Non-pigmented ciliary epithelial cell (primary cell): Measurements from ENCODE around the gene OOSP2.
"Not testable (repeated sequence)": the region's sequence is repeated elsewhere in the genome, so short reads cannot be mapped to it uniquely, and the experiment has no call there.

ENCODE experiments used
- DNase-seq: peaks from one replicate; pipeline ENCODE4 v3.0.0-alpha.2; 2010; ENCODE audit warnings: low read depth

OOSP2 gene, protein sequence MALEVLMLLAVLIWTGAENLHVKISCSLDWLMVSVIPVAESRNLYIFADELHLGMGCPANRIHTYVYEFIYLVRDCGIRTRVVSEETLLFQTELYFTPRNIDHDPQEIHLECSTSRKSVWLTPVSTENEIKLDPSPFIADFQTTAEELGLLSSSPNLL

DNA sequence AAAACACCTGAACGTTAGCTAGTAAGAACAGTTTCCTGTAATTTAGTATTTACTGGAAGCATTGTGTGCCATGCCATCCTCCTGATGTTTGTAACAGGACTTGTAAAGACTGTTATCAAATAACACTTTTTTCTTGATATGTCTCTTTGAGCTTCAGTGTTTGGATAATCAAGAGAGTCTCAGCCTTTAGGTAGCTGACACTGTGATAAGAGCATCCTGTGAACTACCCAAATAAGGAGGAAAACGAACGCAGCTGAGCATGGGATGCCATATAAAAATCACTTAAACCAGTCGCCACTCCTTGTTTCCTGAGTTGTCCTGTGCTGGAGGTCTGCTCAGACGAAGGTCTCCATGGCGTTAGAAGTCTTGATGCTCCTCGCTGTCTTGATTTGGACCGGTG lies at the start of gene OOSP2:
Gene OOSP2, plus strand, starts transcription at position 301 of the 400 bp plus-strand sequence. Its CDS starts 51 bp downstream, at position 352.
- no peak for DNase-seq

DNA sequence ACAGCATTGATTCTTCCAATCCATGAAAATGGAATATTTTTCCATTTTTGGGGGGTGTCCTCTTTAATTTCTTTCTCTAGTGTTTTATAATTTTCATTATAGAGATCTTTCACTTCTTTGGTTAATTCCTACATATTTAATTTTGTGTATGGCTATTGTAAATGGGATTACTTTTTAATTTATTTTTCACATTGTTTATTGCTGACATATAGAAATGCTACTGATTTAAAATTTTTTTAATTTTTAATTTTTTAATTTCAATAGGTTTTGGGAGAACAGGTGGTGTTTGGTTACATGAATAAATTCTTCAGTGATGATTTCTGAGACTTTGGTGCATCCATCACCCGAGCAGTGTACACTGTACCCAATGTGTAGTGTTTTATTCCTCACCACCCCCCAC lies 49.8 kb upstream of the OOSP2 start:
- DNase-seq, result no peak

DNA sequence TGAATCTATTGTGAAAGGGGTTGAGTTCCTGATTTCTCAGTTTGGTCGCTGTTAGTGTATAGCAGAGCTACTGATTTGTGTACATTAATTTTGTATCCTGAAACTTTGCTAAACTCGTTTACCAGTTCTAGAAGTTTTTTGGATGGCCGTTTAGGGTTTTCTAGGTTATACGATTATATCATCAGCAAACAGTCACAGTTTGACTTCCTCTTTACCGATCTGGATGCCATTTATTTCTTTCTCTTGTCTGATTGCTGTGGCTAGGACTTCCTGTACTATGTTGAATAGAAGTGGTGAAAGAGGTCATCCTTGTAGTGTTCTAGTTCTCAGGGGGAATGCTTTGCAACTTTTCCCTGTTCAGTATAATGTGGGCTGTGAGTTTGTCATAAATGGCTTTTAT lies 47.8 kb upstream of the OOSP2 start:
- DNase-seq, result no peak

DNA sequence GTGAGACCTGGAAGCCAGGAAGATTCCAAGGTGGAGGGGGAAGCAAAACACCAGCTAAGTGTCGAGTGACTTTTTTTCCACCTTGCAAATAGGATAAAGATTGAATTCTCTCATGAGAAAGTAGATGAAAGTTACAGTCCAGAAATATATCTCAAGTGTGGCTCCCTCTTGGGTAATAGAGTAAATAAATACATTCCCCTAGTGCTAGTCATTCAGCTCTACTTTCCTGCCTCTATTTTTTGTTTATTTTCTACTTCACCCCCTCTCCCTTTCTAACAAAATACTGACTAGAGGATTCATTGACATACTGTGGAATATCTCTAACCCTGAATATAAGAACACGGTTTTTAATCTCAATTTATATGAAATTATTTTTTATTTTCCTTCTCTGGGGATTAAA lies 42.4 kb upstream of the OOSP2 start:
- DNase-seq, result no peak

DNA sequence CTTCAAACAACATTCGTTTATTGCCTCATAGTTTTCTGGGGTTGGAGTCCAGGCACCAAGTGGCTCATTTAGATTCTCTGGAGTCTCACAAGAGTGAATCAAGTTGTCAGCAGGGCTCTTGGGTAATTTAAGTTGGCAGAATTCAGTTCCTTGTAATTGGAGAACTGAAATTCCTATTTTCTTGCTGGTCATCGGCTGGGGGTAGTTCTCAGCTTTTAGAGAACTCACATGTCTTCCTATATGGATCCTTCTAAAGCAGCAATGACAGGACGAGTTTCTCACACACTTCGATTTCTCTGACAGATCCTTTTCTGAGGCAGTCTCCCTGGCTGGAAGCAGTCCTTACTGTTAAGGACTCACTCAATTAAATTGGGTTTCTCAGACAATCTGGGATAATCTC lies 40.5 kb upstream of the OOSP2 start:
- DNase-seq, result no peak

DNA sequence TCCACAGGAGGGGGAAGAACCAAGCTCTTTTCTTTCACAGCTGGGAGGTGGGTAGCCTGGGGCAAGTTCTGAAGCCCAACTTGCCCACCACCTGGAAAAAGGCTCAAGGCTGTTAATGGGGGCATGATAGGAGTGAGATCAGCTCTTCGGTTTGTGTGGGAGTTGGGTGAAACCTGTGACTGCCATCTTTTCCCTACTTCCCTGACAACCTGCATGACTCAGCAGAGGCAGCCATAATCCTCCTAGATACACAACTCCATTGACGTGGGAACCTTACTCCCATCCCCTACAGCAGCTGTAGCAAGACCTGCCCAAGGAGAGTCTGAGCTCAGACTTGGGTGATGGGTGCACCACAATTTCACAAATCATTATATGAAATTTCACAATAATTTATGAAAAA lies 36.5 kb upstream of the OOSP2 start:
- no peak for DNase-seq

DNA sequence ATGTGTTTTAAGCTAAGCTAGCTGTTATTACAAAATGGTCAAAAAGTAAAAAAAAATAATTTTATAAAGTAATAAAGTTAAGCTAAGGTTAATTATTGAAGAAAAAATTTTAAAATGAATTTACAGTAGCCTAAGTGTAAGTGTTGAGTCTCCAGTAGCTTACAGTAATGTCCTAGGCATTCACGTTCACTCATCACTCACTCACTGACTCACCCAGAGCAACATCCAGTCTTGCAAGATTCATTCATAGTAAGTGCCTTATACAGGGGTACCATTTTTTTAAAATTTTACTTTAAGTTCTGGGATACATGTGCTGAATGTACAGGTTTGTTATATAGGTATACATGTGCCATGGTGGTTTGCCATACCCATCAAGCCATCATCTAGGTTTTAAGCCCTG lies 34.8 kb upstream of the OOSP2 start:
- DNase-seq, result no peak

DNA sequence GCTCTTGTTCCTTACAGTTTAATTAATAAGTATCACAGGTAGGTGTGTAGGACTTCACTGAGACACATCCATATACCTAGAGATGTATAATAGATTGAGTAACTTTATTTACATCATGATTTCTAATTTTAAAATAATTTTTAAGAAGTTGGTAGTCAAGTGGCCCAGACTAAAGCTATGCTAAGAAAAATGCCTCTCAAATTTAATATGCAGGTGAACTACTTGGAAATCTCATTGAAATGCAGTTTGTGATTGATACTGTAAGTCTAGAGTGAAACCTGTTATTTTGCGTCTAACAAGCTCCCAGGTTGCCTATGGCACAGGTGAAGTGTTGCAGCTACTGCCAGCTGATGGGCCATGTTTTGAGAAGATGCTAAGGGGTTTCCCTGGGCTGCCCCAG lies 23.3 kb upstream of the OOSP2 start, which contains the start of gene OOSP4B:
Gene OOSP4B, plus strand, starts transcription at position 301 of the 400 bp plus-strand sequence.
- no peak for DNase-seq

DNA sequence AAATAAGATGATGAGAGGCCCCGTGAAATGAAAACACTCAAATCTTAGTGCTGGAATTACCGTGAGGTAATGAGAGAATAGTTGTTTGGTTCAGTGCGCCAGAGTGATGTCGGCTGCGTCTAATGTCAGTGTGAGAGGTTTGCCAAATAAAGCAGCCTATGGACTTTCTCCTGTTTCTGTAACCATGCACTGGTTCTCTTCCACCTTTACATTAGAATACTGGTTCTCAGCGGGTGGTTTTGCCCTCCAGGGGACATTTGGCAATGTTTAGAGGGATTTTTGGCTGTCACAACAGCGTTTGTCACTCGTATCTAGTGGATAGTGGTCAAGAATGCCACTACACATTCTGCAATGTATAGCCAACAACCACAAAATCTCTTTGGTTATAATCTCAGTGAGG lies 22.2 kb upstream of the OOSP2 start:
- DNase-seq, result no peak

DNA sequence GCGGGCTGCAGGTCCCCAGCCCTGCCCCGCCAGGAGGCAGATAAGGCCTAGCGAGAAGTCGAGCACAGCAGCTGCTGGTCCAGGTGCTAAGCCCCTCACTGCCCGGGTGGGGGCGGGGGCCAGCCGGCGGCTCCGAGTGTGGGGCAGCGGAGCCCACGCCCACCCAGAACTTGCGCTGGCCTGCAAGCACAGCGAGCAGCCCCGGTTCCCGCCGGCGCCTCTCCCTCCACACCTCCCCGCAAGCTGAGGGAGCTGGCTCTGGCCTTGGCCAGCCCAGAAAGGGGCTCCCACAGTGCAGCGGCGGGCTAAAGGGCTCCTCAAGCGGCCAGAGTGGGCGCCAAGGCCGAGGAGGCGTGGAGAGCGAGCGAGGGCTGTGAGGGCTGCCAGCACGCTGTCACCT lies 19.8 kb upstream of the OOSP2 start:
- not testable (repeated sequence) for DNase-seq

DNA sequence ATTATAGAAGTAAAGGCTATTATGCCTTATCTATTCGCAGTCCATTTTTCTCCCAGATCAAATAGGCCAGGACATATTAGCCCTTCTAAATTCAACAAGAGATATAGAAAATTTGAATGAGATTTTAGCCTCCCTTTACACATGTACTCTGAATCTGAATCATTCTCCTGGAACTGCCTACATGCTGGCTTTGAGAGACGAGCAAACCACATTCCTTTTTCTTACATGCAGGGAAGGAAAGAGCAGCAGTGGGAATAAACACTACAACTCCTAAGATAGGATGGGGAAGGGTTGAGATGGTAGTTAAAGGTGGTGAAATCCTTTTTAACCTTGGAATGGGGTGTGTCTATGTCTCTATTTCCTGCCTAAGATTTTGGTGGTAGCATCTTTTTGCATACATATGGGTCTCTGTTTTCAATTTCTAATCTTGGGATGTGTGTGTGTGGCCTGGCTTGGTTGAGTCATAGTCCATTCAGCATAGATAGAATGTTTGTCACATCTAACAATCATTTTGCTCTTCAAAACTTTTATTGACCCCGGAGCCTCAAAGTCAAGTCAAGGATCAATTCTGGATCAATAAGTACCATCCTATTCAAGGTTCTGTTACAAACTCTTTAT lies 11.1 kb upstream of the OOSP2 start:
- no peak for DNase-seq

DNA sequence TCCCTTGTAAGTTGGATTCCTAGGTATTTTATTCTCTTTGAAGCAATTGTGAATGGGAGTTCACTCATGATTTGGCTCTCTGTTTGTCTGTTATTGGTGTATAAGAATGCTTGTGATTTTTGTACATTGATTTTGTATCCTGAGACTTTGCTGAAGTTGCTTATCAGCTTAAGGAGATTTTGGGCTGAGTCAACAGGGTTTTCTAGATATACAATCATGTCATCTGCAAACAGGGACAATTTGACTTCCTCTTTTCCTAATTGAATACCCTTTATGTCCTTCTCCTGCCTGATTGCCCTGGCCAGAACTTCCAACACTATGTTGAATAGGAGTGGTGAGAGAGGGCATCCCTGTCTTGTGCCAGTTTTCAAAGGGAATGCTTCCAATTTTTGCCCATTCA lies 10.2 kb downstream of the OOSP2 start:
- not testable (repeated sequence) for DNase-seq

DNA sequence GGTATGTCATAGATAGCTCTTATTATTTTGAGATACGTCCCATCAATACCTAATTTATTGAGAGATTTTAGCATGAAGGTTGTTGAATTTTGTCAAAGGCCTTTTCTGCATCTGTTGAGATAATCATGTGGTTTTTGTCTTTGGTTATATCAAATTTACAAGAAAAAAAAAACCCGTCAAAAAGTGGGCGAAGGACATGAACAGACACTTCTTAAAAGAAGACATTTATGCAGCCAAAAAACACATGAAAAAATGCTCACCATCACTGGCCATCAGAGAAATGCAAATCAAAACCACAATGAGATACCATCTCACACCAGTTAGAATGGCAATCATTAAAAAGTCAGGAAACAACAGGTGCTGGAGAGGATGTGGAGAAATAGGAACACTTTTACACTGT lies 10.6 kb downstream of the OOSP2 start:
- not testable (repeated sequence) for DNase-seq

DNA sequence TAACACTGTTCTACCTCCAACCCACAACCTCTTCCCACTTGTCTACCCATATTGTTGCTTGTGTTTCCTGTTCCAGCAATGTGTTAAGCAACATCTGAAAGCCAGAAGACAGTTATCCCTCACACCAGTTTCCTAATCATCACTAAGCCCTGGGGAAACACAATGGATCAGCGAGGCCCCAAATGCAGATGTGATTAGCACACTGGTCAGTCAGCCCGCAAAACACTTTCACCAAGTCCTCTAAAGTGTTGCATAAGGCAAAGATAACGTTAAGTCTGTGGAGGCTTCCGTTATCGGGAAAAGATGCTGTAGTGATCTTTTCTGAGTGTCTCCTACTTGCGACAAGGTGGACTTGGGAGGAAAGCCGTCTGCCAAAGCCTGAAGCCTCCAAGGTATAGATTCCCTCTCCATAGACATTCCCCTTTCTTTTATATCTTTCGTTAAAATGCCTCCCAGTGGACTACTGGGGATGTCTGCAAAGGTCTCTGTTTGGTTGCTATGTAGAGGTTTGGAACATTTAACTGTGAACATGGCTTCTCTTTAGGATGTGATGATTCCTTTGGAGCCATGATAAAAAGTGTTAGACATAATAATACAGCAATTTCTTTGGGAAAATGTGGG lies 16.2 kb downstream of the OOSP2 start, which contains the start of gene MS4A3:
Gene MS4A3, plus strand, starts transcription at position 317 of the 621 bp plus-strand sequence. CDS start 4,496 bp downstream, outside the sequence.
- DNase-seq, result no peak

DNA sequence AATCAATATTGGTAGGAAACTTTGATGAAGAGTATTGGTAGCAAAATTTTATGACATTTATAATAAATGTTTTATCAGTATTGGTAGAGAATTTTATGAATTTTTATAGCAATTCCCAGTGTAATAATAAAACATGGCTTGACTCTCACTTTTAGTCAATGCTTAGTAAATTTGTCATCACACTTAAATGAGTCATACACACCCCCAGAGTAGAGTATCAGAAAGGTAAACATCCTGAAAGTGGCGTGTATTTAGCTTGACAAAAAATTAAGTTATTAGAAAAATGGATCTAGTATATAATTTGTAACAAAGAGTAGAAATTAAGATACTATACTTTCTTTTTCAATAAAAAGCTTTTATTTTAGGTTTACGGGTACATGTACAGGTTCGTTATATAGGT lies 18.8 kb downstream of the OOSP2 start:
- DNase-seq, result no peak

DNA sequence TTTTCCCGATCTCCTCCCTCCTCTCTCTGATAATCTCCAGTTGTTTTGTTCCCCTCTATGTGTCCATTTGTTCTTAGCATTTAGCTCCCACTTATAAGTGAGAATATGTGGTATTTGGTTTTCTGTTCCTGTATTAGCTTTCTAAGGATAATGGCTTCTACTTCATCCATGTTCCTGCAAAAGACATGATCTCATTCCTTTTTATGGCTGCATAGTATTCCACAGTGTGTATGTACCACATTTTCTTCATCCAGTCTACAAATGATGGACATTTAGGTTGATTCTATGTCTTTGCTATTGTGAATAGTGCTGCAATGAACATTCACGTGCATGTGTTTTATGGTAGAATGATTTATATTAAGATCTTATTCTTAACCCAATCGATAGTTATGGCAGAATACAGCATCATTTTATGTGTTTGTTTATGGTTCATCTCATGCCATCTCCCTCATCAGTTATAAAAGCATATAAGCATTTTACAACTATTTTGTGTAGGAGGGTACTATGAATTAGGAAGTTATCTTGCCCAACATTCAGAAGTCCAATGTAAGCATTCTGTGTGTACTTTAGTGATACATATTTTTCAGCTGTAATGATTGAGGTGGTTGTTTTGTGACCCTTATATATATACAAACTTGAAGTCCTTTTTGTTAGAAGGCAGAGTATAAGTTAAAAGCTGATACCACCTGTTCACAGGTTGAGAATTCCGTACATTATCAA lies 19.5 kb downstream of the OOSP2 start:
- no peak for DNase-seq

DNA sequence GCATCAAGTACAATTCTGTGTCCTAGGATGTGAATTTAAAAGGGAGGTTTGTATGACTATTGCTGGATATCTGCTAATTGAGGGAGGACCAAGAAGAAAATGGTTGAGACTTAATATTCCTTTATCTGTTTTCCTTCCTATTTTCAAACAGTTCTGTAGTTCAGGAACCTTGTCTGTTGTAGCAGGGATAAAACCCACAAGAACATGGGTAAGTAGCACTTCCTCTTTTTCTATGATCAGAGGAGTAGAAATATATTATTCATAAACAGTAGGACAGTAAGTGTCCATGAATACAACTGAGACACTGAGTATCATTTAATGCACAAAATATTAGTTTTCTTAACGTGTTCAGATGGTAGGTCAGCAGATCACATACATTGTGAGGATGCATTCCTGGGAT lies 23.9 kb downstream of the OOSP2 start:
- DNase-seq, result no peak

DNA sequence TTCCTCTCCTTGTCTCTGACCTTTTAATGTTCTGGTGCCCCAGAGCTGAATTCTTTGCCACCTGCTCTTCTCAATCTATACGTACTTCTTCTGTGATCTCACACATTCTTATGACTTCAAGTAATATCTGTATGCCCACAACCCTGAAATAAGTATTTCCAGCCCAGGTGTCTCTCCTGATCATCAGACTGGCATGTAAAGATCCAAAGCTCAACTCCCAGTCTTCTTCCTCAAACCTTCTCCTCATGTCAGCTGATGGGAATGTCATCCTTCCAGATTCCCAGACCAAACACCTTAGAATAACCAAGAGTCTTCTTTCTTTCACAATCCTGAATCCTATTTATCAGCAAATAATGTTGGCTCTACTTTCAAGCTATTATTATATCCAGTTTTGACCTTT lies 25.6 kb downstream of the OOSP2 start:
- no peak for DNase-seq

DNA sequence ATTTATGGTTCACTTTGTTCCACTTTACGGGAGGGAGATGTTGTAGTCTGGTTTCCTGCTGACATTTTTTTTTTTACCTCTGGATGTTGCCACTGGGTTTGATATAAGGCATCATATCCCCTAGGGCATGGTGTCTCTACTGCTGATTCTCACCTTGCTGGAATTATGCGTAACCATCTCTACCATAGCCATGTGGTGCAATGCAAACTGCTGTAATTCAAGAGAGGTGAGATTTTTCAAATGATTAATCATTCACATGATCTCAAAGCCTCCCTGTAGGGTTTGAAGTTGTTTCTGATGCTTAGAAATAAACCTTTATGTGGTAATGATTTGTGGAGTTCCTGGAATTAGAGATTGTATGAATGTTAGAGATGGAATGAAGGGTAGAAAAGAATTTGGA lies 29.2 kb downstream of the OOSP2 start:
- DNase-seq, result no peak

DNA sequence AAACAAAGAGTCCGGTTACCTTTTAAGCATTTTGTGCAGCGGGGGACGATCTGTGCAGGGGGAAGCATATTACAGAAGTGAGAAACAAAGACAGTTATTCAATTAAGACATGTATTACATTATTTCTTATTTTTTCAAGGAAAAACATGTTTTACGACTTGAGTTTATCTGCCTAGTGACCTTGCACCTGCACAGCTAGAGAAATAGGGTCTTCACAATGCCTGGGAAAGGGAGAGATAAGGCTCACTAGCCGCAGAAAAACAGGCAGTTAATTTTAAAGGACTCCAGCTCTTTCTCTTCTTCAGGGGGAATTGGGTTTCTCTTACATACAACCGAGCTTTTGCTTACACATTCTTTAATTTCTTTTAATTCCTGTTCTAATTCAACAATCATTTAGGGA lies 31.4 kb downstream of the OOSP2 start:
- not testable (repeated sequence) for DNase-seq

DNA sequence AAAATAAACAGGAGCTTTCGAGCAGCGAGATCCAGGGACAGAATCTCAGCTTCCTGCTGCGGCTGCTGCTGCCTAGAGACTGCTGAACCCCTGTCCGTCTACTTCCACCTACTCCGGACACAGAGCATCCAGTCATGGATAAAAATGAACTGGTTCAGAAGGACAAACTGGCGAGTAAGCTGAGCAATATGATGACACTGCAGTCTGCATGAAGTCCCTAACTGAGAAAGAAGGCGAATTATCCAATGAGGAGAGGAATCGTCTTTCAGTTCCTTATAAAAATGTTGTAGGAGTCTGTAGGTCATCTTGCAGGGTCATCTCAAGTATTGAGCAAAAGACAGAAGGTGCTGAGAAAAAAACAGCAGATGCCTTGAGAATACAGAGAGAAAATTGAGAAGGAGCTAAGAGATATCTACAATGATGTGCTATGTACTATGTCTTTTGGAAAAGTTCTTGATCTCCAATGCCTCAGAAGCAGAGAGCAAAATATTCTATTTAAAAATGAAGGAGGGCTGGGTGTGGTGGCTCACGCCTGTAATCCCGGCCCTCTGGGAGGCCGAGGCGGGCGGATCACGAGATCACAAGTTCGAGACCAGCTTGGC lies 37.1 kb downstream of the OOSP2 start:
- DNase-seq, result no peak

DNA sequence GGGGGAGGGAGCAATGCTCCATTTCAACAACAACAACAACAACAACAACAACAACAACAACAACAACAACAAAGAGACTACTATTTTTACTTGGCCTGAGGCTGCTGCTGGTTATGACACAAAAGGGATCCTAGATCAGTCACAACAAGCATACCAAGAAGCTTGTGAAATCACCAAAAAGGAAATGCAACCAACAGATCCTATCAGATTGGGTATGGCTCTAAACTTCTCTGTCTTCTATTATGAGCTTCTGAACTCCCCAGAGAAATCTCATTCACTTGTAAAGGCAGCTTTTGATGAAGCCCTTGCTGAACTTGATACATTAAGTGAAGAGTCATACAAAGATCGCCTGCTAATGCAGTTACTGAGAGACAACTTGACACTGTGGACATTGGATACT lies 37.8 kb downstream of the OOSP2 start:
- DNase-seq, result no peak

DNA sequence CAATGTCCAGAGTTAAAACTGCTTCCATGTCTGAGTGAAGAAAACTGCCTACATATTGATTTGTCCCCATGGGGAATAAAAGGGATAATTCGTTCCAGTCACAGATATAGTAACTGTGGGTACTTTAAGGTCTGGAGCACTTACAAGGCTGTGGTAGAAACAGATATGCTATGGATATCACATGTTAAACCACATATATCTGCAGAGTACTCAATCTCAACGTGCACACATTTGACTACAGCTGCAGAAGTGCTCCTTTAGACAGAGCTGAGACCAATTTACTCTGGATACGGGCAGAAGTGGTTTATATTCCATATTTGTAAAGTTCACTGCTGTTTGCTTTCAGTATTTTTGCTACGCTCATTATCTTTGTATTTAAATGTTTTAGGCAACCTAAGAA lies 38.5 kb downstream of the OOSP2 start:
- no peak for DNase-seq
